Lower leg skin (tissue), 3 donors: Measurements from ENCODE around the gene ABCG1.

Experiments
- CTCF ChIP-seq, 3 donors: fragments of 450-650 bp; IDR thresholded peaks; one replicate each; pipeline ENCODE4 v1.5.1; 2016; ENCODE audit warnings: antibody characterized with exemption in 3 of 3, mild to moderate bottlenecking in 3 of 3, moderate library complexity in 2 of 3
- POLR2A ChIP-seq, 2 donors: fragments of 450-650 bp; IDR thresholded peaks; one replicate each; pipeline ENCODE4 v1.6.1; 2016 to 2017; ENCODE audit warnings: antibody characterized with exemption in 2 of 2, mild to moderate bottlenecking in 1 of 2, moderate library complexity in 1 of 2

GRCh38 chr21:42200906-42201614 is 17.9 kb upstream of the ABCG1 start:
- TF ChIP-seq CTCF (IDR thresholded peaks at IDR 0.05) (no peak), POLR2A (IDR thresholded peaks at IDR 0.05) (no peak)
